Endothelial cell (in vitro differentiated cells): ENCODE results near the gene CLCN2. TPM values are rescaled to one million over a fixed set of nuclear protein-coding genes. Genes with fewer than 3 reads are reported as not detected.

Experiments
- DNase-seq: peaks from one replicate; pipeline ENCODE4 v3.0.0; 2021; ENCODE audit warnings: low spot score
- H3K27ac Mint-ChIP-seq: one replicate; pipeline ENCODE4 v1.8.0; 2021; ENCODE audit warnings: mixed read lengths, inconsistent platforms; ENCODE audit not compliant: unreplicated experiment
- H3K27me3 Mint-ChIP-seq: one replicate; pipeline ENCODE4 v1.8.0; 2021; ENCODE audit warnings: mild to moderate bottlenecking, moderate library complexity, mixed read lengths, inconsistent platforms; ENCODE audit not compliant: unreplicated experiment
- H3K36me3 Mint-ChIP-seq: one replicate; pipeline ENCODE4 v1.8.0; 2021; ENCODE audit warnings: mild to moderate bottlenecking, low read depth, mixed read lengths, inconsistent platforms; ENCODE audit not compliant: unreplicated experiment
- H3K4me1 Mint-ChIP-seq: one replicate; pipeline ENCODE4 v1.8.0; 2021; ENCODE audit warnings: mild to moderate bottlenecking, mixed read lengths, inconsistent platforms; ENCODE audit not compliant: unreplicated experiment
- H3K4me3 Mint-ChIP-seq: one replicate; pipeline ENCODE4 v1.8.0; 2021; ENCODE audit warnings: mild to moderate bottlenecking, mixed read lengths, inconsistent platforms; ENCODE audit not compliant: unreplicated experiment
- H3K9me3 Mint-ChIP-seq: one replicate; pipeline ENCODE4 v1.8.0; 2021; ENCODE audit warnings: mixed read lengths, inconsistent platforms; ENCODE audit not compliant: unreplicated experiment
- CTCF ChIP-seq: fragments of 200-600 bp; sonication (generic); IDR thresholded peaks from one replicate; pipeline ENCODE4 v1.5.0; 2021; ENCODE audit warnings: antibody characterized with exemption; ENCODE audit not compliant: unreplicated experiment
- total RNA-seq: library from RNA; stranded (reverse); fragmentation: NEBNext Ultra II Directional; extraction: Animal tissue kit (Norgen Biotek cat#: 25700); gene quantifications from one replicate; pipeline ENCODE4 v1.2.1, GENCODE V29; 2021; ENCODE audit not compliant: unreplicated experiment

Gene CLCN2
- total RNA-seq, 1 donor from 2014 or later = 6.3 TPM

GRCh38 chr3:184332370-184333090 is 28.9 kb downstream of the CLCN2 start:
- H3K4me3 Mint-ChIP-seq = peak overlapping the region; percentile 63
- no peak for TF ChIP-seq CTCF
- peak; percentile 49 for DNase-seq
- H3K4me1 Mint-ChIP-seq = peaks cover 59% of the 10 kb centered on the region
- H3K9me3 Mint-ChIP-seq = no peaks in the 10 kb centered on the region
- H3K27ac Mint-ChIP-seq = peak overlapping the region; percentile 96
- H3K36me3 Mint-ChIP-seq = peaks cover 62% of the 10 kb centered on the region
- peaks cover 35% of the 10 kb centered on the region for H3K27me3 Mint-ChIP-seq

GRCh38 chr3:184328516-184328915 is 32.9 kb downstream of the CLCN2 start:
- Mint-ChIP-seq H3K27me3 (peaks cover 18% of the 10 kb centered on the region), H3K9me3 (no peaks in the 10 kb centered on the region), H3K36me3 (peaks cover 81% of the 10 kb centered on the region), H3K4me3 (no peak overlapping the region), H3K27ac (no peak overlapping the region), H3K4me1 (peaks cover 32% of the 10 kb centered on the region)
- no peak for TF ChIP-seq CTCF
- no peak for DNase-seq

- TF ChIP-seq CTCF = no peak
- peaks cover 80% of the 10 kb centered on the region for H3K36me3 Mint-ChIP-seq
- peak overlapping the region; percentile 79 for H3K4me3 Mint-ChIP-seq
- DNase-seq = no peak
- peaks cover 15% of the 10 kb centered on the region for H3K27me3 Mint-ChIP-seq
- H3K9me3 Mint-ChIP-seq = no peaks in the 10 kb centered on the region
- H3K27ac Mint-ChIP-seq = no peak overlapping the region
- peaks cover 18% of the 10 kb centered on the region for H3K4me1 Mint-ChIP-seq
These were observed 34.2 kb downstream of the CLCN2 start for GRCh38 chr3:184327171-184327570.

GRCh38 chr3:184325715-184326369 is 35.6 kb downstream of the CLCN2 start:
- no peaks in the 10 kb centered on the region for H3K9me3 Mint-ChIP-seq
- H3K4me3 Mint-ChIP-seq = no peak overlapping the region
- H3K36me3 Mint-ChIP-seq = peaks cover 82% of the 10 kb centered on the region
- peak overlapping the region; percentile 48 for H3K27ac Mint-ChIP-seq
- H3K4me1 Mint-ChIP-seq = peaks cover 7% of the 10 kb centered on the region
- peaks cover 9% of the 10 kb centered on the region for H3K27me3 Mint-ChIP-seq
- TF ChIP-seq CTCF = no peak
- no peak for DNase-seq

GRCh38 chr3:184325269-184325668 is 36.1 kb downstream of the CLCN2 start:
- H3K27me3 Mint-ChIP-seq = peaks cover 9% of the 10 kb centered on the region
- TF ChIP-seq CTCF = no peak
- no peaks in the 10 kb centered on the region for H3K9me3 Mint-ChIP-seq
- H3K27ac Mint-ChIP-seq = peak overlapping the region; percentile 21
- H3K4me1 Mint-ChIP-seq = peaks cover 9% of the 10 kb centered on the region
- peaks cover 87% of the 10 kb centered on the region for H3K36me3 Mint-ChIP-seq
- no peak for DNase-seq
- peak overlapping the region; percentile 49 for H3K4me3 Mint-ChIP-seq
